ENCODE results near the gene TDO2.

DNA sequence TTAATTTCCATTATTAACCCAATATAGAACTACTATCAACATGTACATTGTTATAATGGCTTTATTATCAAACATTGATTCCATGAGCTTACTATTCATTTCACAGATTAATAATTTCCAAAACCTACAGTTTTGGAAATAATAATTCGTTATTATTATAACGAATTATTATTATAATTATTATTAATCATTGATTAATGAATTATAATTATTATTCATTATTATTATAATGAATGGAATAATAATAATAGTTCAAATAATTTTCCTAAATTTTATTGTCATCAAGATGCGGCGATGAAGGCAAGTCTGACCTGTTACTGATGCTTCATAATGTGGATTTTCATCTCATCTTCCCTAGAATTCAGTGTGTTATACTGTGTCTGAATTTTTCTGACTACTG is 28.1 kb downstream of the TDO2 start:
- TF ChIP-seq GATA2 (IDR thresholded peaks at IDR 0.05; ENCODE audit: low read depth, low read length) (no peak), GATA3 (IDR thresholded peaks at IDR 0.05; ENCODE audit: low read depth, low read length) (no peak)

Measured in SH-SY5Y (cell line).